ENCODE measurements around the gene ACTA2.

GRCh38 chr10:88903715-88904114 is 48.9 kb downstream of the ACTA2 start:
- TF ChIP-seq CTCF (IDR thresholded peaks at IDR 0.05) (no peak), ZFX (IDR thresholded peaks at IDR 0.05; ENCODE audit: borderline replicate concordance) (no peak)
